H1 (cell line): Measurements from ENCODE around the gene PRRT1. TPM values are rescaled to one million over a fixed set of nuclear protein-coding genes. Genes with fewer than 3 reads are reported as not detected.

ENCODE experiments used
- CTCF ChIA-PET: fragments of 300-600 bp; sonication (Branson Sonifier 250); formaldehyde crosslinking; loops from one replicate; lab custom pipeline; 2021; ENCODE audit not compliant: partially characterized antibody; lab: Charles Lee
- POLR2A ChIA-PET: fragments of 300-600 bp; sonication (Branson Sonifier 250); formaldehyde crosslinking; loops from one replicate; lab custom pipeline; 2021; ENCODE audit warnings: inconsistent platforms; ENCODE audit not compliant: partially characterized antibody; lab: Charles Lee
- DNase-seq, 2 experiments: peaks; one replicate each; pipeline versions ENCODE4 v3.0.0 to v3.0.0-alpha.2; 2010 to 2022; ENCODE audit warnings: low spot score in 2 of 2, low read depth in 1 of 2, mixed read lengths in 1 of 2
- FAIRE-seq: peaks from 2 replicates; lab custom pipeline; 2011; peaks lifted over from hg19 to GRCh38; lab: Jason Lieb, UNC
- H2AFZ ChIP-seq: 2 replicates; pipeline ENCODE4 v1.8.1; 2012; ENCODE audit warnings: low read length, inconsistent platforms
- H2AK5ac ChIP-seq: 2 replicates; pipeline ENCODE4 v1.6.1; 2013; ENCODE audit warnings: low read depth, low read length
- H2BK120ac ChIP-seq: replicated peaks from 2 replicates; pipeline ENCODE3; 2013; ENCODE audit warnings: low read depth, low read length, inconsistent platforms
- H2BK12ac ChIP-seq: 2 replicates; pipeline ENCODE4 v1.6.1; 2013; ENCODE audit warnings: low read depth, low read length
- H2BK15ac ChIP-seq: 2 replicates; pipeline ENCODE4 v1.6.1; 2013; ENCODE audit warnings: low read length
- H2BK20ac ChIP-seq: 2 replicates; pipeline ENCODE4 v1.6.1; 2013; ENCODE audit warnings: low read length
- H2BK5ac ChIP-seq: 2 replicates; pipeline ENCODE4 v1.6.1; 2013; ENCODE audit warnings: low read depth, low read length
- H3K14ac ChIP-seq: 2 replicates; pipeline ENCODE4 v1.6.1; 2013; ENCODE audit warnings: inconsistent platforms; ENCODE audit not compliant: insufficient read length
- H3K18ac ChIP-seq: 2 replicates; pipeline ENCODE4 v1.6.1; 2013; ENCODE audit warnings: low read length; ENCODE audit errors: extremely low read depth
- H3K23ac ChIP-seq: 2 replicates; pipeline ENCODE4 v1.6.1; 2013; ENCODE audit warnings: inconsistent platforms; ENCODE audit not compliant: insufficient read length
- H3K23me2 ChIP-seq: 2 replicates; pipeline ENCODE4 v1.6.1; 2013; ENCODE audit warnings: low read depth, low read length
- H3K27ac ChIP-seq: 2 replicates; pipeline ENCODE4 v1.6.1; 2011; ENCODE audit warnings: low read depth, low read length, inconsistent platforms
- H3K27me3 ChIP-seq, 4 experiments: replicated peaks in 1 of 4; 1 replicate in 1 of 4; 2 replicates in 3 of 4; pipeline versions ENCODE4 v1.6.1 to v1.8.1; 2011 to 2013; ENCODE audit warnings: low read length in 3 of 4, mild to moderate bottlenecking in 3 of 4, inconsistent platforms in 2 of 4, mixed read lengths in 2 of 4, moderate library complexity in 1 of 4; ENCODE audit not compliant: control insufficient read depth in 3 of 4, insufficient read depth in 3 of 4; ENCODE audit errors: extremely low read depth in 1 of 4
- H3K36me3 ChIP-seq, 4 experiments: 2 replicates each; pipeline versions ENCODE4 v1.6.1 to v1.8.1; 2011 to 2013; ENCODE audit warnings: mild to moderate bottlenecking in 4 of 4, low read length in 3 of 4, moderate library complexity in 2 of 4, control low read depth in 1 of 4, inconsistent platforms in 1 of 4; ENCODE audit not compliant: insufficient read depth in 4 of 4, control insufficient read depth in 2 of 4
- H3K4ac ChIP-seq: replicated peaks from 2 replicates; pipeline ENCODE3; 2013; ENCODE audit warnings: low read length, low read depth, mixed read lengths, inconsistent platforms; ENCODE audit not compliant: insufficient read length
- H3K4me1 ChIP-seq, 4 experiments: replicated peaks in 1 of 4; 1 replicate in 1 of 4; 2 replicates in 3 of 4; pipeline versions ENCODE4 v1.6.1 to v1.8.1; 2011 to 2013; ENCODE audit warnings: low read length in 3 of 4, inconsistent platforms in 2 of 4, mixed read lengths in 1 of 4; ENCODE audit not compliant: insufficient read depth in 4 of 4, control insufficient read depth in 3 of 4
- H3K4me2 ChIP-seq, 2 experiments: 2 replicates each; pipeline versions ENCODE4 v1.6.1 to v1.8.1; 2011 to 2013; ENCODE audit warnings: low read depth in 2 of 2, low read length in 2 of 2, control low read depth in 1 of 2, inconsistent platforms in 1 of 2, mild to moderate bottlenecking in 1 of 2; ENCODE audit not compliant: insufficient read depth in 1 of 2
- H3K4me3 ChIP-seq, 4 experiments: fragments of 200-600, 300-600 bp in 1 of 4; sonication (generic), shearing (Covaris generic), sonication (Bioruptor Twin) in 1 of 4; 2 replicates each; pipeline versions ENCODE4 v1.5.1 to v1.8.1; 2011 to 2016; ENCODE audit warnings: low read length in 4 of 4, low read depth in 3 of 4, control low read depth in 2 of 4, inconsistent platforms in 2 of 4, mild to moderate bottlenecking in 2 of 4, mixed read lengths in 1 of 4, moderate library complexity in 1 of 4; ENCODE audit not compliant: insufficient read depth in 2 of 4; ENCODE audit errors: extremely low read depth in 1 of 4
- H3K56ac ChIP-seq: replicated peaks from 2 replicates; pipeline ENCODE3; 2013; ENCODE audit warnings: low read depth, mild to moderate bottlenecking, mixed read lengths, low read length, inconsistent platforms; ENCODE audit not compliant: insufficient read length
- H3K79me1 ChIP-seq: 2 replicates; pipeline ENCODE4 v1.6.1; 2013; ENCODE audit warnings: low read depth, low read length, control low read depth
- H3K79me2 ChIP-seq, 2 experiments: 2 replicates each; pipeline versions ENCODE4 v1.6.1 to v1.8.1; 2012 to 2013; ENCODE audit warnings: low read length in 2 of 2, mild to moderate bottlenecking in 2 of 2, inconsistent platforms in 1 of 2; ENCODE audit not compliant: insufficient read depth in 2 of 2, control insufficient read depth in 1 of 2
- H3K9ac ChIP-seq, 4 experiments: replicated peaks in 1 of 4; 1 replicate in 1 of 4; 2 replicates in 3 of 4; pipeline versions ENCODE4 v1.6.1 to v1.8.1; 2011 to 2013; ENCODE audit warnings: low read depth in 3 of 4, low read length in 3 of 4, control low read depth in 2 of 4, mild to moderate bottlenecking in 2 of 4, moderate library complexity in 2 of 4, inconsistent platforms in 1 of 4; ENCODE audit errors: extremely low read depth in 1 of 4
- H3K9me3 ChIP-seq, 2 experiments: 2 replicates each; pipeline versions ENCODE4 v1.6.1 to v1.8.1; 2012 to 2013; ENCODE audit warnings: mild to moderate bottlenecking in 2 of 2, moderate library complexity in 2 of 2, control low read depth in 1 of 2, inconsistent platforms in 1 of 2, low read depth in 1 of 2, low read length in 1 of 2, mixed read lengths in 1 of 2; ENCODE audit not compliant: insufficient read depth in 2 of 2
- H4K20me1 ChIP-seq, 2 experiments: replicated peaks in 1 of 2; 2 replicates each; pipeline versions ENCODE3 to v1.8.1; 2011 to 2013; ENCODE audit warnings: inconsistent platforms in 2 of 2, low read length in 2 of 2, mild to moderate bottlenecking in 1 of 2; ENCODE audit not compliant: insufficient read depth in 2 of 2, control insufficient read depth in 1 of 2
- H4K5ac ChIP-seq: 2 replicates; pipeline ENCODE4 v1.6.1; 2013; ENCODE audit warnings: low read length, low read depth, mixed read lengths, inconsistent platforms; ENCODE audit not compliant: insufficient read length
- H4K8ac ChIP-seq: 2 replicates; pipeline ENCODE4 v1.8.0; 2013; ENCODE audit warnings: mild to moderate bottlenecking, moderate library complexity, low read length, inconsistent platforms; ENCODE audit not compliant: insufficient read depth; ENCODE audit errors: extremely low read depth
- H4K91ac ChIP-seq: replicated peaks from 2 replicates; pipeline ENCODE3; 2013; ENCODE audit warnings: low read length, mixed read lengths, inconsistent platforms; ENCODE audit not compliant: insufficient read length
- BACH1 ChIP-seq: IDR thresholded peaks from 2 replicates; pipeline ENCODE4 v1.6.1; 2012; ENCODE audit warnings: low read length, improper control_type of control experiment
- HDAC2 ChIP-seq, 2 experiments: fragments of 300-600 bp in 1 of 2; sonication (generic) in 1 of 2; IDR thresholded peaks; 2 replicates each; pipeline ENCODE4 v1.6.1; 2011 to 2012; ENCODE audit warnings: low read depth in 2 of 2, low read length in 2 of 2, mild to moderate bottlenecking in 2 of 2, moderate library complexity in 2 of 2, borderline replicate concordance in 1 of 2, inconsistent platforms in 1 of 2
- POLR2A ChIP-seq, 2 experiments: IDR thresholded peaks; 1 replicate in 1 of 2; 2 replicates in 1 of 2; pipeline ENCODE4 v1.6.1; 2011; ENCODE audit warnings: low read depth in 2 of 2, low read length in 2 of 2, mild to moderate bottlenecking in 2 of 2; ENCODE audit errors: control extremely low read depth in 1 of 2
- POU5F1 ChIP-seq: IDR thresholded peaks from 2 replicates; pipeline ENCODE4 v1.6.1; 2011; ENCODE audit warnings: low read depth, mild to moderate bottlenecking, low read length, moderate library complexity
- SAP30 ChIP-seq: fragments of 300-600 bp; sonication (generic); IDR thresholded peaks from 2 replicates; pipeline ENCODE4 v1.7.1; 2012; ENCODE audit warnings: low read length, moderate library complexity, mild to moderate bottlenecking, inconsistent platforms; ENCODE audit not compliant: insufficient read depth, insufficient replicate concordance
- SIN3A ChIP-seq, 2 experiments: IDR thresholded peaks in 1 of 2; conservative IDR thresholded peaks in 1 of 2; 2 replicates each; pipeline ENCODE4 v1.6.1; 2011 to 2012; ENCODE audit warnings: low read length in 2 of 2, improper control_type of control experiment in 1 of 2, low read depth in 1 of 2, mild to moderate bottlenecking in 1 of 2
- SIRT6 ChIP-seq: IDR thresholded peaks from one replicate; pipeline ENCODE4 v1.7.1; 2012; ENCODE audit warnings: low read length, inconsistent platforms
- SRF ChIP-seq: IDR thresholded peaks from 2 replicates; pipeline ENCODE4 v1.6.1; 2011; ENCODE audit warnings: mild to moderate bottlenecking, low read depth, low read length, moderate library complexity
- SUZ12 ChIP-seq: fragments of 200-600 bp; sonication (generic); IDR thresholded peaks from 2 replicates; pipeline ENCODE4 v1.6.1; 2012; ENCODE audit warnings: mild to moderate bottlenecking, inconsistent platforms, low read length, moderate library complexity, mixed read lengths
- YY1 ChIP-seq: IDR thresholded peaks from 2 replicates; pipeline ENCODE4 v1.6.1; 2011; ENCODE audit warnings: low read depth, mild to moderate bottlenecking, low read length
- WGBS, 2 experiments: shearing (Covaris generic) in 1 of 2; methylation state at CpG; one replicate each; pipeline versions ENCODE4 v1.1.6 to v1.1.7; 2013 to 2015; ENCODE audit warnings: low lambda C conversion rate in 2 of 2, mixed read lengths in 2 of 2, inconsistent platforms in 1 of 2, low coverage in 1 of 2, missing lambda C conversion rate in 1 of 2; ENCODE audit not compliant: insufficient replicate concordance in 2 of 2, insufficient coverage in 1 of 2, insufficient read length in 1 of 2; ENCODE audit errors: extremely low coverage in 1 of 2, missing lambda C conversion rate in 1 of 2; 5-methylcytosine and 5-hydroxymethylcytosine counted together
- polyA plus RNA-seq, 7 experiments: library from polyadenylated mRNA; depleted of rRNA in 3 of 7; stranded (reverse) in 5 of 7; unstranded in 2 of 7; fragments of >200 nt in 5 of 7; fragments of 200-250 nt in 2 of 7; gene quantifications; 1 replicate in 5 of 7; 2 replicates in 1 of 7; 4 replicates in 1 of 7; pipeline versions ENCODE4 v1.2.1 to v1.2.3, GENCODE V29; 2011 to 2013; ENCODE audit warnings: missing spikeins in 2 of 7, mixed read lengths in 2 of 7
- total RNA-seq: library from RNA; stranded (reverse); fragmentation: NEBNext Ultra II Directional; extraction: Animal tissue kit (Norgen Biotek cat#: 25700); gene quantifications from 2 replicates; pipeline ENCODE4 v1.2.1, GENCODE V29; 2021
- TF ChIP-seq, protein P1 (sequence below), 3 experiments: IDR thresholded peaks; 1 replicate in 2 of 3; 2 replicates in 1 of 3; pipeline versions ENCODE4 v1.5.1 to v1.6.1; 2011; ENCODE audit warnings: low read length in 3 of 3, mild to moderate bottlenecking in 3 of 3, inconsistent platforms in 2 of 3, low read depth in 1 of 3, moderate library complexity in 1 of 3; ENCODE audit not compliant: insufficient read depth in 1 of 3; ENCODE audit errors: control extremely low read depth in 1 of 3

PRRT1 gene
- total and polyA plus RNA-seq, 2 of the 8 experiments (the other 6 are each of a cell fraction or from before 2014, with no cell fraction given): 0.71 to 2.8 TPM

DNA sequence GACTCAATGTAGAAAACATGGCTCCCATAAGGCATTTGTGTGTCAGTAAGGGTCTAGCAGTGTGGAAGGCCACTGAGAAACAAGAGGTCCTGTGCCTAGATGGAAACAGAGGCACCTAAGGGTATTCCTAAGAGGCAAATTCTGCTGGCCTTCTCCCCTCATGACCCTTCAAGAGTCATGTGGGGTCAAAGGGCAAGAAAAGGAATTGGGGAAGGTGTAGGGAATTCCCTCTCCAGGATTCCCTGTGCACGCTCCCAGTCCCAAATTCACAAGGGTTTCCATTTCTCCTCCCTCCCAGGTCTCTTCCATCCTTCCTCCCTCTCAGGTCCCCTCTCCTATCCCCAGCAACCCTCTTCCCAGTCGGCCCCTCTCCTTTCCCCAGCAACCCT, 23.6 kb upstream of the PRRT1 start:
- Histone ChIP-seq H2AFZ (no peak overlapping the region), H3K56ac (peak overlapping the region; percentile 34)
- FAIRE-seq: no peak
- no peak for TF ChIP-seq POLR2A (IDR thresholded peaks at IDR 0.05; ENCODE audit: control extremely low read depth in 1 of 2, low read depth in 2 of 2, low read length in 2 of 2)
- no peak for TF ChIP-seq SIN3A (conservative IDR thresholded peaks at IDR 0.05 in 1 of 2, IDR thresholded peaks at IDR 0.05 in 1 of 2; ENCODE audit: low read depth in 1 of 2, low read length in 2 of 2)
- no peak for TF ChIP-seq HDAC2 (IDR thresholded peaks at IDR 0.05; ENCODE audit: borderline replicate concordance in 1 of 2, low read depth in 2 of 2, low read length in 2 of 2)
- no peak for TF ChIP-seq SRF
- no peak for TF ChIP-seq BACH1
- TF ChIP-seq, protein P1, sequence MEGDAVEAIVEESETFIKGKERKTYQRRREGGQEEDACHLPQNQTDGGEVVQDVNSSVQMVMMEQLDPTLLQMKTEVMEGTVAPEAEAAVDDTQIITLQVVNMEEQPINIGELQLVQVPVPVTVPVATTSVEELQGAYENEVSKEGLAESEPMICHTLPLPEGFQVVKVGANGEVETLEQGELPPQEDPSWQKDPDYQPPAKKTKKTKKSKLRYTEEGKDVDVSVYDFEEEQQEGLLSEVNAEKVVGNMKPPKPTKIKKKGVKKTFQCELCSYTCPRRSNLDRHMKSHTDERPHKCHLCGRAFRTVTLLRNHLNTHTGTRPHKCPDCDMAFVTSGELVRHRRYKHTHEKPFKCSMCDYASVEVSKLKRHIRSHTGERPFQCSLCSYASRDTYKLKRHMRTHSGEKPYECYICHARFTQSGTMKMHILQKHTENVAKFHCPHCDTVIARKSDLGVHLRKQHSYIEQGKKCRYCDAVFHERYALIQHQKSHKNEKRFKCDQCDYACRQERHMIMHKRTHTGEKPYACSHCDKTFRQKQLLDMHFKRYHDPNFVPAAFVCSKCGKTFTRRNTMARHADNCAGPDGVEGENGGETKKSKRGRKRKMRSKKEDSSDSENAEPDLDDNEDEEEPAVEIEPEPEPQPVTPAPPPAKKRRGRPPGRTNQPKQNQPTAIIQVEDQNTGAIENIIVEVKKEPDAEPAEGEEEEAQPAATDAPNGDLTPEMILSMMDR (IDR thresholded peaks at IDR 0.05; ENCODE audit: control extremely low read depth in 1 of 3, insufficient read depth in 1 of 3, low read depth in 1 of 3, low read length in 3 of 3): no peak
- TF ChIP-seq SUZ12: no peak
- TF ChIP-seq YY1: no peak
- no peak for TF ChIP-seq SAP30
- TF ChIP-seq SIRT6: no peak
- TF ChIP-seq POU5F1: no peak

More for the DNA sequence above, 23.6 kb upstream of the PRRT1 start:
- Histone ChIP-seq H4K5ac (no peak overlapping the region), H2AK5ac (no peak overlapping the region), H3K79me2 (peaks cover 13 to 50% of the 10 kb centered on the region in 2 experiments), H3K4me3 (peak overlapping the region; percentile 91 to 99 (median 95)), H2BK5ac (peak overlapping the region; percentile 12; the same call in 1 of the 2 replicates), H4K91ac (peak overlapping the region; percentile 48), H2BK120ac (no peak overlapping the region), H3K9ac (peak overlapping the region; percentile 52 to 68 (median 66); a peak in 6 of 7 replicates), H4K8ac (no peak overlapping the region), H3K4me1 (peaks cover 5 to 21% (median 9%) of the 10 kb centered on the region in 4 experiments; a peak in 6 of 7 replicates), H3K18ac (no peak overlapping the region; the same call in 1 of the 2 replicates), H3K14ac (no peak overlapping the region), H3K27me3 (no peaks in the 10 kb centered on the region), H3K4ac (no peak overlapping the region), H2BK15ac (no peak overlapping the region), H3K9me3 (no peaks in the 10 kb centered on the region), H2BK20ac (no peak overlapping the region), H2BK12ac (no peak overlapping the region), H3K27ac (peak overlapping the region; percentile 79), H3K23me2 (peaks cover 26% of the 10 kb centered on the region), H3K4me2 (peak overlapping the region; percentile 99 to 100), H4K20me1 (peaks cover 6 to 7% of the 10 kb centered on the region in 2 experiments), H3K36me3 (peaks cover 0 to 18% (median 9%) of the 10 kb centered on the region in 4 experiments; a peak in 5 of 8 replicates), H3K23ac (no peak overlapping the region), H3K79me1 (peaks cover 9% of the 10 kb centered on the region; the same call in 1 of the 2 replicates)
- ChIA-PET CTCF (no interaction called here), POLR2A (no interaction called here)
- WGBS, 2 experiments: 0% methylated on average over 2 of the region's 2 CpGs; no CpG with 5 or more reads in 1 of the 2 experiments
- DNase-seq: no peak
